Vagina (tissue), 2 donors: ENCODE measurements around the gene PRKAR1B.

Experiments
- POLR2A ChIP-seq, 2 donors: fragments of 450-650 bp; IDR thresholded peaks; one replicate each; pipeline ENCODE4 v1.6.1; 2017; ENCODE audit warnings: antibody characterized with exemption in 2 of 2, mild to moderate bottlenecking in 2 of 2, moderate library complexity in 2 of 2
- POLR2AphosphoS5 ChIP-seq, 2 donors: sonication (generic); formaldehyde crosslinking; IDR thresholded peaks; one replicate each; pipeline ENCODE4 v1.9.0; 2017; ENCODE audit warnings: antibody characterized with exemption in 2 of 2, mild to moderate bottlenecking in 2 of 2, low read depth in 1 of 2; ENCODE audit not compliant: insufficient read depth in 1 of 2
- TF ChIP-seq, protein P1 (sequence below), 3 experiments: fragments of 450-650 bp in 2 of 3; fragments of 200-600 bp in 1 of 3; sonication (generic) in 1 of 3; IDR thresholded peaks; one replicate each; pipeline ENCODE4 v1.5.1; 2017 to 2019; ENCODE audit warnings: antibody characterized with exemption in 3 of 3, mild to moderate bottlenecking in 2 of 3, moderate library complexity in 2 of 3

DNA sequence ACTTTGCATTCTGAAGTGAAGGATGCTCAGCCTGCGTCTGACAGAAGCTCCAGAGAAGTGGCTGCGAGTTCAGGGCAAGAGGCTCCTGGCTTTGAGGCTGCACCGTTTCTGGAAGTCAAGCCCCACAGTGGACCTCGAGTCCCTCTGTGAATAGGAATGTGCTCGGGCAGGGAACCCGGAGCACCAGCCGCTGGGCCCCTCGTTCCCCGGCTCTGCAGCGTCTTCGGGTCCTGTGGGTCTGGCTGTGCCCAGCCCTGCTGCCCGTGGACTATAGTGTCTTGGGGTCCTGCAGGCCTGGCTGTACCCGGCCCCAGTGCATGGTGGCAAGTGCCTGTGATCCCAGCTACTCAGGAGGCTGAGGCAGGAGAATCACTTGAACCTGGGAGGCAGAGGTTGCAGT lies 45.3 kb upstream of the PRKAR1B start:
- TF ChIP-seq, protein P1, sequence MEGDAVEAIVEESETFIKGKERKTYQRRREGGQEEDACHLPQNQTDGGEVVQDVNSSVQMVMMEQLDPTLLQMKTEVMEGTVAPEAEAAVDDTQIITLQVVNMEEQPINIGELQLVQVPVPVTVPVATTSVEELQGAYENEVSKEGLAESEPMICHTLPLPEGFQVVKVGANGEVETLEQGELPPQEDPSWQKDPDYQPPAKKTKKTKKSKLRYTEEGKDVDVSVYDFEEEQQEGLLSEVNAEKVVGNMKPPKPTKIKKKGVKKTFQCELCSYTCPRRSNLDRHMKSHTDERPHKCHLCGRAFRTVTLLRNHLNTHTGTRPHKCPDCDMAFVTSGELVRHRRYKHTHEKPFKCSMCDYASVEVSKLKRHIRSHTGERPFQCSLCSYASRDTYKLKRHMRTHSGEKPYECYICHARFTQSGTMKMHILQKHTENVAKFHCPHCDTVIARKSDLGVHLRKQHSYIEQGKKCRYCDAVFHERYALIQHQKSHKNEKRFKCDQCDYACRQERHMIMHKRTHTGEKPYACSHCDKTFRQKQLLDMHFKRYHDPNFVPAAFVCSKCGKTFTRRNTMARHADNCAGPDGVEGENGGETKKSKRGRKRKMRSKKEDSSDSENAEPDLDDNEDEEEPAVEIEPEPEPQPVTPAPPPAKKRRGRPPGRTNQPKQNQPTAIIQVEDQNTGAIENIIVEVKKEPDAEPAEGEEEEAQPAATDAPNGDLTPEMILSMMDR (IDR thresholded peaks at IDR 0.05): no peak
- no peak for TF ChIP-seq POLR2A (IDR thresholded peaks at IDR 0.05)
- no peak for TF ChIP-seq POLR2AphosphoS5 (IDR thresholded peaks at IDR 0.05; ENCODE audit: insufficient read depth in 1 of 2, low read depth in 1 of 2)
